ENCODE data around the gene PEX6.
"Not testable (repeated sequence)": the region's sequence is repeated elsewhere in the genome, so short reads cannot be mapped to it uniquely, and the experiment has no call there.

The PEX6 gene

DNA sequence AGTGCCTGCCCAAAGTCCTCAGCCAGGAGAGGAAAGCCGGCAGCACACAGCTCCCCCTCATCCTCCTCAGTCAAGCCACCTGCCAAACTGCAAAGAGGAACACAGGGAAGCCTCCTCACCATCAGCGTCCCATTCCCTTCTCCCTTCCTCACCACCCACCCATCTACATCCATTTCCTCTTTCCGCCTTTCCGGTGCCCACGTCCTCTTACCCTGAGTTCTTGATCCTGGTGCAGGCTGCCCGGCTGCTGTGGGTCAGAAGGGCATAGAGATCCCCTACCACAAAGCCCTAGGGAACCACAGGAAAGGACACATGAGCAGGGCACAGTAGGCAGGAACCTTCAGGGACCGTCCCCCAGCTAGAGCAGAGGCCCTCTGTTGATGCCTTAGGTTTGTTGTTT is 12.4 kb downstream of the PEX6 start:
- Mint-ChIP-seq H3K27me3 (ENCODE audit: low read depth) (no peaks in the 10 kb centered on the region), H3K27ac (no peak overlapping the region), H3K36me3 (ENCODE audit: low read depth) (peaks cover 21% of the 10 kb centered on the region), H3K9me3 (no peaks in the 10 kb centered on the region), H3K4me1 (ENCODE audit: low read depth) (peaks cover 3% of the 10 kb centered on the region), H3K4me3 (no peak overlapping the region)

DNA sequence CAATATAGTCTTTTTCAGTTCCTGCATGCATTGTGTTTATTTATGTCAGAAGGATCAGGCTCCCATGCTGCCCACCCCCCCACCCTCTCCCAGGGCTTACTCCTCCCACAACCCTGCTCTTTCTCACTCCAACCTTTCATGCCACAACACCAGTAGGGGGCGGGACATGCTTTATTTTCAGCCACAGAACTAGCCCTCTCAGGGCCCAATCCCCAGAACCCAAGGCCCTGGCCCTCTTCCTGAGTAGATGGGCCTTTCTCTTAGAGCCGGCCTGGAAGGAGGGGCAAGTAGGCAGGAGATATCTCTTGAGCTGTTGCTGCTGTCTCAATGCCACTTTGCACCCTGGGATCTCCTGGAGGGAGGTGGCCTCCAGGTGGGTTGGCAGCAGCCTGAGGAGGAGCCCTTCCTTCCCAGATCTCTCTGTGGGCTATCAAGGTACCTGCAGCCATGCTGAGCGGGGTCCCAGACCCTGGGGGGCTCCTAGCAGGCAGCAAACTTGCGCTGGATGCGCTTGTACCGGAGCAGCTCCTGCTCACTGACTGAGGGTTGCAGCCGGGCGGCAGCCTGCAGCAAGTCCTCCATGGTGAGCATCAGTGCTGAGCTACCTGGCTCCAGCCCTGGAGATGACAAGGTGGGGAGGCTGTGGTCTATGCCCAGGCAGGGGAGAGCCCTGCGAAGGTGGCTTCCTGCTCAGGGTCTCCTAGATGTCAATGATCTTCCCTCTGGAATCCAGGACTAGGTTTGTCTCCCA is 15.0 kb downstream of the PEX6 start:
- Mint-ChIP-seq H3K4me1 (ENCODE audit: low read depth) (peaks cover 4% of the 10 kb centered on the region), H3K27me3 (ENCODE audit: low read depth) (peaks cover 13% of the 10 kb centered on the region), H3K36me3 (ENCODE audit: low read depth) (peaks cover 18% of the 10 kb centered on the region), H3K27ac (no peak overlapping the region), H3K4me3 (no peak overlapping the region), H3K9me3 (no peaks in the 10 kb centered on the region)

DNA sequence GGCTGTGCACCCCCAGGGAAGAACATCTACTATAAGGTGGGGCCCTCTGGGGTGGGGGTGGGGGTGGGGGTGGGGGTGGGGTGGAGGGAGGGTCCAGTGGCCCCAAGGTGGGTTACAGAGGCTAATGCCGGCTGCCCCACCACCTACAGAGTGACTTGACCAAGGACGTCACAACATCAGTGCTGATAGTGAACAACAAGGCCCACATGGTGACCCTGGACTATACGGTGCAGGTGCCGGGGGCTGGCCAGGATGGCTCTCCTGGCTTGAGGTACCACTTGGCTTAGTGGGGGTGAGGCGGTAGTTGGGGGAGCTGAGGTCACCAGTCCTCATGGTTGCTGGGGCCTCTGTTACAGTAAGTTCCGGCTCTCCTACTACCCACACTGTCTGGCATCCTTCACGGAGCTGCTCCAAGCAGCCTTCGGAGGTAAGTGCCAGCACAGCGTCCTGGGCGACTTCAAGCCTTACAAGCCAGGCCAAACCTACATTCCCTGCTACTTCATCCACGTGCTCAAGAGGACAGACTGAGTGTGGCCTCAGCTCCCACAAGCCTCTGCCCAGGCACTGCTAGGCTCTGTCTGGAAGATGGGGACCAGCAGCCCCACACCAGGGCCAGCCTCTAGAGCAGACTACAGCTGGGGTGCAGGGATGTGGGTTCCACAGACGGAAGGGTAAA is 15.7 kb downstream of the PEX6 start:
- Mint-ChIP-seq H3K4me1 (ENCODE audit: low read depth) (peaks cover 4% of the 10 kb centered on the region), H3K36me3 (ENCODE audit: low read depth) (peaks cover 15% of the 10 kb centered on the region), H3K4me3 (no peak overlapping the region), H3K9me3 (no peaks in the 10 kb centered on the region), H3K27me3 (ENCODE audit: low read depth) (peaks cover 13% of the 10 kb centered on the region), H3K27ac (no peak overlapping the region)

DNA sequence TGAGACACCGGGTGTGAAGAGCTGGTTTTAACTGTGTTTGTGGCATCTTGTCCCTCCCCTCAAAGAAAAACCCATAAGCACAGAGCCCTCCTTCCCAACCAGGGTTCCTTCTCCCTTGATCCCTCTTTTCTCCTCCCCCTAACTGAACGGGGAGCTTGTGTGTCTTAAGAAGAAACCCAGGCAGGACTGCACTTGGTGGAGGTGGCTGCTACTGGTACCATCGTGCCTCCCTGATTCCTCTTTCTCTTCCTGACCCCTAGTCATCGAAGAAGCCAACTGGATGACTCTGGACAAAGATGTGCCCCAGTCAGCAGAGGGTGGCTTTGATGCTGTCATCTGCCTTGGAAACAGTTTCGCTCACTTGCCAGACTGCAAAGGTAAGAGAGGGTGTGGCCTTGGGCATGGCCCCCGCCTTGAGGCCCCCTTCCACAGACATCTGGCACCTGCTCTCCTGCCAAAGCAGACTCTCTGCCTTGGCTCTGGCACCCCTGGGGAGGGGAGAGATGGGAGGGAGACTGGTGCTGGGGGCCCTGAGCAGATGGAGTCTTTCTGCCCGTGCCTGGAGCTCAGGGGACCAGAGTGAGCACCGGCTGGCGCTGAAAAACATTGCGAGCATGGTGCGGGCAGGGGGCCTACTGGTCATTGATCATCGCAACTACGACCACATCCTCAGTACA is 16.3 kb downstream of the PEX6 start:
- Mint-ChIP-seq H3K27me3 (ENCODE audit: low read depth) (peaks cover 13% of the 10 kb centered on the region), H3K36me3 (ENCODE audit: low read depth) (peaks cover 14% of the 10 kb centered on the region), H3K9me3 (no peaks in the 10 kb centered on the region), H3K4me3 (no peak overlapping the region), H3K27ac (no peak overlapping the region), H3K4me1 (ENCODE audit: low read depth) (peaks cover 4% of the 10 kb centered on the region)

DNA sequence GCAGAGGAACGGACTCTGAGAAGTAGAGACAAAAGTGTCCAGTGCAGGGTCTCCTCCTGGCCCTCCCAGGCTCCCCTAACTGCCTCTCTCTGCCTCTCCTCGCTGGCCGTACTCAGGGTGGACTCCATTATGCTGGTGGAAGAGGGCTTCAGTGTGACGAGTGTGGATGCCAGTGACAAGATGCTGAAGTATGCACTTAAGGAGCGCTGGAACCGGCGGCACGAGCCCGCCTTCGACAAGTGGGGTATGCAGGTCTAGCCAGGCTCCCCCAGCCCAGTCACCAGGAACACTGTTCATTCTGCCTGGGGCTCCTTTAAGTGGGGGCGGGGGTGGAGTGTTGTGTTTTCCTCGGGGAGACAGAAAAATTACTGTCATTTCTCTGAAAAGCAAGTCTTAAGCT is 16.9 kb downstream of the PEX6 start:
- H3K27ac Mint-ChIP-seq = no peak overlapping the region
- H3K27me3 Mint-ChIP-seq (ENCODE audit: low read depth) = peaks cover 13% of the 10 kb centered on the region
- no peak overlapping the region for H3K4me3 Mint-ChIP-seq
- H3K36me3 Mint-ChIP-seq (ENCODE audit: low read depth) = peaks cover 12% of the 10 kb centered on the region
- H3K4me1 Mint-ChIP-seq (ENCODE audit: low read depth) = peaks cover 4% of the 10 kb centered on the region
- no peaks in the 10 kb centered on the region for H3K9me3 Mint-ChIP-seq

DNA sequence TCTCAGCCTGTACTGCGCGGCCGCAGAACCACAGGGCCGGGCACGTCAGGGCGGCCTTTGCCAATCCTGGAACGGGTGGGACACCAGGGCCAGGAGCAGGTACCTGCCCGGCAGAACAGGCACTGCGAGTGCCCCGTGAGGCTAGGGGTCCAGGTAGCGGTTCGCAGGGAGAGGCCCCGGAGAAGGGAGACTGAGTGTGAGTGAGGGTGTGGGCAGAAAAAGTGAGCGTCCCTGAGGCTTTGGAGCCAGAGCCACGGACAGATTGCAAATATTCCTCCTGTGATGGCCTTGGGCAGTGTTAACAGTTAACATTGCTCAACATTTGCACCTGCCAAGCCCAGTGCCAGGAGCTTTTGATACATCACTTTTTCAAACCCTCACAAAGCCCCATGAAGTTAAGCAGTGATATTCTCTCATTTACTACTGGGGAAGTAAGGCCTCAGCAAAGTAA is 17.9 kb downstream of the PEX6 start:
- Mint-ChIP-seq H3K4me1 (ENCODE audit: low read depth) (peaks cover 4% of the 10 kb centered on the region), H3K27ac (no peak overlapping the region), H3K4me3 (no peak overlapping the region)

DNA sequence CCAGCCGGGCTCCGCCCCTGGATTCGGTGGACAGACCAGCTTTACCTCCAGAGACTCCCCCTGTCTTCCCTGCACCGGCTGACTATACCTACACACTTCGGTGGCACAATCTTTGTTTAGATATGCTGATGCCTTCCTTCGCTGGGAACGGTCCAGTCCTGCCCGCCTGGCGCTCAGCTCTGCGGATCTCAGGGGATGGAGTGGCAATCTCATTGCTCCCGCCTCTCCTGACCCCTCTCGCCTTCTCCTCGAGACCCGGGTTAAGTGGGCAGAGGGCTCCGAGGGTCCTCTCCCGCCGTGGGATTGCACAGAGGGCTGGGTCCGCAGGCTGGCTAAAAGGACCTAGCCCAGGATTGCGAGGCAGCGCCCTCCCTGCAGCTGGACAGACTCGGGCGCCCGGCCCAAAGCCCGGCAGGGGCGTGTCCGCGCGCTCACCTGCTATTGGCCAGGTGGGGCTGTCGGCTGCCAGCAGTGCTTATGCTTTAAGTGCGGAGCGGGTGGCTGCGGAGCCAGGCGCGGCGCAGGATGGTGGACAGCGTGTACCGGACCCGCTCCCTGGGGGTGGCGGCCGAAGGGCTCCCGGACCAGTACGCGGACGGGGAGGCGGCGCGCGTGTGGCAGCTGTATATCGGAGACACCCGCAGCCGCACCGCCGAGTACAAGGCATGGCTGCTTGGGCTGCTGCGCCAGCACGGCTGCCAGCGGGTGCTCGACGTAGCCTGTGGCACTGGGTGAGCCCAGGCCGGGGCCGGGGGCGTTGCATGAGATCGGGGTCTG is 18.6 kb downstream of the PEX6 start, which contains the start of gene GNMT:
TSS of gene GNMT (plus strand) at position 512 of the 777 bp plus-strand sequence. CDS start at position 526, 14 bp downstream.
- Mint-ChIP-seq H3K9me3 (no peaks in the 10 kb centered on the region), H3K27ac (no peak within 1 kb of the TSS), H3K27me3 (ENCODE audit: low read depth) (peaks cover 13% of the 10 kb centered on the region), H3K36me3 (ENCODE audit: low read depth) (peaks cover 14% of the 10 kb centered on the region), H3K4me3 (peak within 1 kb of the TSS; percentile 42), H3K4me1 (ENCODE audit: low read depth) (peaks cover 4% of the 10 kb centered on the region)

More for the DNA sequence above, 17.9 kb downstream of the PEX6 start:
- Mint-ChIP-seq H3K36me3 (ENCODE audit: low read depth) (peaks cover 14% of the 10 kb centered on the region), H3K27me3 (ENCODE audit: low read depth) (peaks cover 13% of the 10 kb centered on the region), H3K9me3 (no peaks in the 10 kb centered on the region)

DNA sequence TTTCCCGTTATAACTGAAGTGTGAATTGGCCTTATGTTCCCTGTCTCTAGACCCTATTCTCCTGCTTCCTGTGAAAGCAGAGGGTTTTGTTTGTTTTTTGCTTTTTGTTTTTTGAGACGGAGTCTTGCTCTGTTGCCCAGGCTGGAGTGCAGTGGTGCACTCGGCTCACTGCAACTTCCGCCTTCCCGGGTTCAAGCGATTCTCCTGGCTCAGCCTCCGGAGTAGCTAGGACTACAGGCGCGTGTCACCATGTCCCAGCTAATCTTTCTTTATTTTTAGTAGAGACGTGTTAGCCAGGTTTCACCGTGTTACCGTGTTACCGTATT is 19.1 kb downstream of the PEX6 start:
- peaks cover 14% of the 10 kb centered on the region for H3K36me3 Mint-ChIP-seq (ENCODE audit: low read depth)
- peak overlapping the region; percentile 42 for H3K4me3 Mint-ChIP-seq
- peaks cover 13% of the 10 kb centered on the region for H3K27me3 Mint-ChIP-seq (ENCODE audit: low read depth)
- no peak overlapping the region for H3K27ac Mint-ChIP-seq
- peaks cover 4% of the 10 kb centered on the region for H3K4me1 Mint-ChIP-seq (ENCODE audit: low read depth)
- no peaks in the 10 kb centered on the region for H3K9me3 Mint-ChIP-seq

DNA sequence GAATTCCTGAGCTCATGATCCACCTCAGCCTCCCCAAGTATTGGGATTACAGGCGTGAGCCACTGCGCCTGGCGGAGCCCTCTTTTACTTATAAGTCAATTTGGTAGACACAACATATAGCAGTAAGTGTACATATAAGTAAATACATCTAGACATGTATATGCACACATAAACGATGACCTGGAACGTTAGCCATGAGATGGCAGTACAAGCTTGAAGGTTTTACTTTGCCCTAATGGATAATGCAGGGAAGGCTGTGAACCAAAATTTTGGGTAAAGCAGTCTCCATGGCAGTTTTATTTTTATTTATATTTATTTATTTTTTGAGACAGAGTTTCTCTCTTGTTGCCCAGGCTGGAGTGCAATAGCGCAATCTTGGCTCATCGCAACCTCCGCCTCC is 20.9 kb downstream of the PEX6 start:
- no peaks in the 10 kb centered on the region for H3K9me3 Mint-ChIP-seq
- peaks cover 13% of the 10 kb centered on the region for H3K36me3 Mint-ChIP-seq (ENCODE audit: low read depth)
- H3K27ac Mint-ChIP-seq = no peak overlapping the region
- H3K27me3 Mint-ChIP-seq (ENCODE audit: low read depth) = peaks cover 13% of the 10 kb centered on the region
- no peak overlapping the region for H3K4me3 Mint-ChIP-seq
- H3K4me1 Mint-ChIP-seq (ENCODE audit: low read depth) = peaks cover 4% of the 10 kb centered on the region

DNA sequence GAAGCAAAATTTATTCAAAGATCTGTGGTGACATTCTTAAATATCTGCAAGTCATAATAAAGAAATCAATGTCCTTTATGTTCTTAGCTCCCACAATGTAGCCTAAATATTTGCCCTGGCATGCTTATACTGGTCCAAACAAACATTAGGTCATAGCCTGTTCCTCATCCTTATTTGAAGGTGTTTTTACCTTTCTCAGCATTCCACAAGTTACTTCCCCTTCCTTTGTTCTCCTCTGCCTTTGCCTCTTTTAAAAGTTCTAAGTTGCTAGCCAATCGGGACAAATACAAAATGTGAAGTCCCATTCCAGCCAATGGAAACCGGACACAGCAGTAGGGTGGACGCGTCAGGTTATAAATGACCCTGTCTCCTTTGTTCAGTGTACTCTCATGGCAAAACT is 24.6 kb downstream of the PEX6 start:
- H3K27ac Mint-ChIP-seq; H3K4me3 Mint-ChIP-seq; H3K9me3 Mint-ChIP-seq; H3K4me1 Mint-ChIP-seq (ENCODE audit: low read depth); H3K36me3 Mint-ChIP-seq (ENCODE audit: low read depth); H3K27me3 Mint-ChIP-seq (ENCODE audit: low read depth): not testable (repeated sequence)

DNA sequence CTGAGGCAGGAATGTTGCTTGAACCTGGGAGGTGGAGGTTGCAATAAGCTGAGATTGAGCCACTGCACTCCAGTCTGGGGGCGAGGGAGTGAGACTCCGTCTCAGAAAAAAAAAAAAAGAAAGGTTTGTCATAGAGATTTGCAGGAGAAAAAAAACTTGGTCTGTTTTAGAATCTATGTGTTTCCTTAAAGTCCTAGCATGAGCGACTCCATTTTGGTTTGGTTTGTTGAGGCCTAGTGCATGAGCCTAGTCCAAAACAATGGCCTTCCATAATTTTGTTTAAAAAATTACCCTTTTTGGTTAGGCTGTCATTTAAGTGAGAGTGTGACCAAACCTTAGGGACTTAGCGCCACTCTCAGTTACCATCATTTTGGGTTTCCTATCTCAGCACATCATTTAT is 26.6 kb downstream of the PEX6 start:
- peaks cover 3% of the 10 kb centered on the region for H3K36me3 Mint-ChIP-seq (ENCODE audit: low read depth)
- H3K9me3 Mint-ChIP-seq = no peaks in the 10 kb centered on the region
- H3K4me1 Mint-ChIP-seq (ENCODE audit: low read depth) = no peaks in the 10 kb centered on the region
- no peak overlapping the region for H3K4me3 Mint-ChIP-seq
- H3K27ac Mint-ChIP-seq = no peak overlapping the region
- no peaks in the 10 kb centered on the region for H3K27me3 Mint-ChIP-seq (ENCODE audit: low read depth)

DNA sequence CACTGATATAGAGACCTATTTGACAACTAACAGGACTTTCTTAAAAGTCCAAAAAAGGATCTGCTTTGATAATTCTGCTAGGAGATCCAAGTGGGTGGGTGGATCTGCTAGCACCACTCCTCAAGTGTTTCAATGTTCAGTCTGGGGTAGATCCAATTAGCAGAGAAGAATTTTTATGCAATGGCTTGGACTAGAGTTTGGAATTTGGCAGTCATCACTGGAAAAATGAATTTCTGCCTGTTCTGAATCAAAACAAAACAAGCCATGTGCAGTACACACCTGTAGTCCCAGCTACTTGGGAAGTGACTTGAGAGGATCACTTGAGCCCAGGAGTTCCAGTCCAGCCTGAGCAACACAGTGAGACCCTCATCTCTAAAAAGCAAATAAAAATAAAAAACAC is 31.0 kb downstream of the PEX6 start:
- no peaks in the 10 kb centered on the region for H3K27me3 Mint-ChIP-seq (ENCODE audit: low read depth)
- H3K27ac Mint-ChIP-seq = no peak overlapping the region
- H3K36me3 Mint-ChIP-seq (ENCODE audit: low read depth) = peaks cover 7% of the 10 kb centered on the region
- no peak overlapping the region for H3K4me3 Mint-ChIP-seq
- H3K9me3 Mint-ChIP-seq = no peaks in the 10 kb centered on the region
- peaks cover 2% of the 10 kb centered on the region for H3K4me1 Mint-ChIP-seq (ENCODE audit: low read depth)

DNA sequence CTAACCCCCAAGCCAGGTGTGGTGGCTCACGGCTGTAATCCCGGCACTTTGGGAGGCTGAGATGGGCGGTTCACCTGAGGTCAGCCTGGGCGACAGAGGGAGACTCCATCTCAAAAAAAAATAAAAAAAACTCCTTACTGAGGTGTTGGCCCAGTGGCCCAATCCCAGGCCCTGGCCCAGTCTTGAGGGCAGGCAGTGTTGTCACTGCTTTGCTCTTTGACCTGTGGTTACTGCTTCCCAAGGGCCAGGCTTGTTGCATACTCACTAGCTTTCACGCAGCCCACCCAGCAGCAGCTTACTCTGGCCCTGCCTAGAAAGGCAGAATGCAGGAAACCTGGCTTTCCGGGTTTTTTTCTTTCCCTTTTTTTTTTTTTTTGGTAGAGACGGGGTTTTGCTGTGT is 36.5 kb downstream of the PEX6 start:
- Mint-ChIP-seq H3K4me3 (no peak overlapping the region), H3K4me1 (ENCODE audit: low read depth) (peaks cover 2% of the 10 kb centered on the region), H3K27ac (no peak overlapping the region), H3K9me3 (no peaks in the 10 kb centered on the region), H3K27me3 (ENCODE audit: low read depth) (no peaks in the 10 kb centered on the region), H3K36me3 (ENCODE audit: low read depth) (peaks cover 19% of the 10 kb centered on the region)

DNA sequence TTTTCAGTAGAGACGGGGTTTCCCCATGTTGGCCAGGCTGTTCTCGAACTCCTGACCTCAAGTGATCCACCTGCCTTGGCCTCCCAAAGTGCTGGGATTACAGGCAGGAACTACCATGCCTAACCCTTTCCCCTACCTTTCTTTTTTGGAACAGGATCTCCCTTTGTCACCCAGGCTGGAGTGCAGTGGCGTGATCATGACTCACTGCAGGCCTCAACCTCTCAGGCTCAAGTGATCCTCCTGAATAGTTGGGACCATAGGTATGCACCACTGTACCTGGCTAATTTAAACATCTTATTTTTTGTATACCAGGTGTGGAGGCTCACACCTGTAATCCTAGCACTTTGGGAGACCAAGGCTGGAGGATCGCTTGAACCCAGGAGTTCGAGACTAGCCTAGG is 37.6 kb downstream of the PEX6 start:
- H3K27ac Mint-ChIP-seq; H3K4me1 Mint-ChIP-seq (ENCODE audit: low read depth); H3K27me3 Mint-ChIP-seq (ENCODE audit: low read depth); H3K9me3 Mint-ChIP-seq; H3K4me3 Mint-ChIP-seq: not testable (repeated sequence)
- peaks cover 19% of the 10 kb centered on the region for H3K36me3 Mint-ChIP-seq (ENCODE audit: low read depth)
